WTC11 (cell line): ENCODE data around the gene ERVMER34-1. TPM values are rescaled to one million over a fixed set of nuclear protein-coding genes. Genes with fewer than 3 reads are reported as not detected.
A peak's percentile ranks its signal among the peaks of the same experiment; 100 is the strongest.

Experiments used
- ATAC-seq: fragments of 200-7000 bp; cut with Tn5 transposase; 2 replicates; pipeline ENCODE4 v1.10.0; 2021; ENCODE audit warnings: mild to moderate bottlenecking, moderate library complexity
- CTCF ChIA-PET: fragments of 300-600 bp; sonication (Branson Sonifier 250); formaldehyde crosslinking; loops from one replicate; lab custom pipeline; 2021; ENCODE audit warnings: antibody characterized with exemption; lab: Charles Lee
- POLR2A ChIA-PET: fragments of 350-600 bp; sonication (Branson Sonifier 250); formaldehyde crosslinking; loops from one replicate; lab custom pipeline; 2021; ENCODE audit warnings: antibody characterized with exemption; lab: Charles Lee
- DNase-seq: peaks from one replicate; pipeline ENCODE4 v3.0.0; 2021; ENCODE audit warnings: low spot score
- H3K27ac Mint-ChIP-seq: 2 replicates; pipeline ENCODE4 v1.8.0; 2021; ENCODE audit warnings: mixed read lengths
- H3K27me3 Mint-ChIP-seq: 2 replicates; pipeline ENCODE4 v1.8.0; 2021; ENCODE audit warnings: low read depth, mild to moderate bottlenecking, moderate library complexity, mixed read lengths
- H3K36me3 Mint-ChIP-seq: 2 replicates; pipeline ENCODE4 v1.8.0; 2021; ENCODE audit warnings: mixed read lengths
- H3K4me1 Mint-ChIP-seq: 2 replicates; pipeline ENCODE4 v1.8.0; 2022; ENCODE audit warnings: mixed read lengths
- H3K4me3 Mint-ChIP-seq: 2 replicates; pipeline ENCODE4 v1.8.0; 2021; ENCODE audit warnings: mild to moderate bottlenecking, moderate library complexity, mixed read lengths
- H3K9me3 Mint-ChIP-seq: 2 replicates; pipeline ENCODE4 v1.8.0; 2021; ENCODE audit warnings: mixed read lengths
- AFF4 ChIP-seq: sonication (generic); formaldehyde crosslinking; IDR thresholded peaks from 2 replicates; pipeline ENCODE4 v1.8.1; 2023; ENCODE audit warnings: mild to moderate bottlenecking, missing genetic modification reagents, borderline replicate concordance
- ATF1 ChIP-seq: sonication (generic); formaldehyde crosslinking; IDR thresholded peaks from 2 replicates; pipeline ENCODE4 v1.8.1; 2023; ENCODE audit warnings: mild to moderate bottlenecking, moderate library complexity, missing genetic modification reagents
- ATF6 ChIP-seq: sonication (generic); formaldehyde crosslinking; IDR thresholded peaks from 2 replicates; pipeline ENCODE4 v1.8.1; 2023; ENCODE audit warnings: mild to moderate bottlenecking, missing genetic modification reagents
- CREB1 ChIP-seq: sonication (generic); formaldehyde crosslinking; IDR thresholded peaks from 2 replicates; pipeline ENCODE4 v1.8.0; 2023; ENCODE audit warnings: mild to moderate bottlenecking, missing genetic modification reagents
- ERG ChIP-seq: fragments of 250-450 bp; sonication (Bioruptor Pico); IDR thresholded peaks from 2 replicates; pipeline ENCODE4 v1.8.0; 2021; ENCODE audit warnings: mild to moderate bottlenecking
- ETV6 ChIP-seq: sonication (generic); formaldehyde crosslinking; IDR thresholded peaks from 2 replicates; pipeline ENCODE4 v1.8.1; 2022; ENCODE audit warnings: mild to moderate bottlenecking, missing genetic modification reagents
- FOXP1 ChIP-seq: sonication (generic); formaldehyde crosslinking; IDR thresholded peaks from 2 replicates; pipeline ENCODE4 v1.8.0; 2022; ENCODE audit warnings: missing genetic modification reagents, mild to moderate bottlenecking, moderate library complexity, borderline replicate concordance
- JAZF1 ChIP-seq: fragments of 250-450 bp; sonication (Bioruptor Pico); IDR thresholded peaks from 2 replicates; pipeline ENCODE4 v1.9.0; 2021; ENCODE audit warnings: moderate library complexity, mild to moderate bottlenecking, inconsistent platforms
- NR2C2 ChIP-seq: sonication (generic); formaldehyde crosslinking; IDR thresholded peaks from 2 replicates; pipeline ENCODE4 v1.8.0; 2022; ENCODE audit warnings: mild to moderate bottlenecking, missing genetic modification reagents
- RELA ChIP-seq: sonication (generic); formaldehyde crosslinking; IDR thresholded peaks from 2 replicates; pipeline ENCODE4 v1.8.1; 2022; ENCODE audit warnings: missing genetic modification reagents, mild to moderate bottlenecking, borderline replicate concordance
- RORB ChIP-seq: fragments of 250-450 bp; sonication (Bioruptor Pico); IDR thresholded peaks from 2 replicates; pipeline ENCODE4 v1.9.0; 2021; ENCODE audit warnings: mild to moderate bottlenecking
- SOX15 ChIP-seq: fragments of 250-450 bp; sonication (Bioruptor Pico); IDR thresholded peaks from 2 replicates; pipeline ENCODE4 v1.9.0; 2021; ENCODE audit warnings: mild to moderate bottlenecking
- ZMAT4 ChIP-seq: fragments of 250-450 bp; sonication (Bioruptor Pico); IDR thresholded peaks from 2 replicates; pipeline ENCODE4 v1.9.0; 2021; ENCODE audit warnings: mild to moderate bottlenecking
- ZNF232 ChIP-seq: sonication (generic); formaldehyde crosslinking; IDR thresholded peaks from 2 replicates; pipeline ENCODE4 v1.8.0; 2022; ENCODE audit warnings: mild to moderate bottlenecking, missing genetic modification reagents
- ZNF317 ChIP-seq: sonication (generic); formaldehyde crosslinking; IDR thresholded peaks from 2 replicates; pipeline ENCODE4 v1.8.1; 2023; ENCODE audit warnings: low read depth, mild to moderate bottlenecking, moderate library complexity, missing genetic modification reagents, borderline replicate concordance
- total RNA-seq: library from RNA; stranded (reverse); gene quantifications from 3 replicates; pipeline ENCODE4 v1.2.3, GENCODE V29; 2021
- TF ChIP-seq, protein P1 (sequence below): sonication (generic); formaldehyde crosslinking; IDR thresholded peaks from 2 replicates; pipeline ENCODE4 v1.8.0; 2022; ENCODE audit warnings: mild to moderate bottlenecking, missing genetic modification reagents
- TF ChIP-seq, protein P2 (sequence below): sonication (generic); formaldehyde crosslinking; IDR thresholded peaks from 2 replicates; pipeline ENCODE4 v1.8.1; 2023; ENCODE audit warnings: mild to moderate bottlenecking, moderate library complexity, missing genetic modification reagents
- TF ChIP-seq, protein P3 (sequence below): sonication (generic); formaldehyde crosslinking; IDR thresholded peaks from 2 replicates; pipeline ENCODE4 v1.8.0; 2022; ENCODE audit warnings: missing genetic modification reagents

The ERVMER34-1 gene
- total RNA-seq, 1 experiment from 2014 or later: 14.6 TPM

DNA sequence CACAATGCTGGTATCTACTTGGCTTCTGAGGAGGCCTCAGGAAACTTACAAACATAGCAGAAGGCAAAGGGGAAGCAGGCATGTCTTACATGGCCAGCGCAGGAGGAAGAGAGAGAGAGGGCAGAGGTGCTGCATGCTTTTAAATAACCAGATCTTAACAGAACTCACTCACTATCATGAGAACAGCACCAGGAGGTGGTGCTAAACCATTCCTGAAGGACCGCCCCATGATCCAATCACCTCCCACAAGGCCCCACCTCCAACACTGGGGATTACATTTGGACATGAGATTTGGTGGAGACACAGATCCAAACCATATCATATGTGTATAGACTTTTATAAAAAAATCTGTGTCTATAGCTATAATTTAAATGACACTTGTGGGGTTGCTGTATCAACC, 48.6 kb upstream of the ERVMER34-1 start:
- no peak for DNase-seq
- H3K27me3 Mint-ChIP-seq: peaks cover 8% of the 10 kb centered on the region
- CTCF ChIA-PET: no interaction called here
- H3K4me1 Mint-ChIP-seq: peaks cover 19% of the 10 kb centered on the region
- H3K4me3 Mint-ChIP-seq: no peak overlapping the region
- H3K9me3 Mint-ChIP-seq: peaks cover 33% of the 10 kb centered on the region
- ATAC-seq: peak; percentile 69; the same call in 1 of the 2 replicates
- peaks cover 23% of the 10 kb centered on the region for H3K36me3 Mint-ChIP-seq
- no peak overlapping the region for H3K27ac Mint-ChIP-seq
- TF ChIP-seq NR2C2 (CRISPR knock-in tag) (no peak), ZNF232 (CRISPR knock-in tag) (no peak), RORB (CRISPR knock-in tag) (no peak), JAZF1 (no peak), ETV6 (CRISPR knock-in tag) (no peak), CREB1 (CRISPR knock-in tag) (no peak), FOXP1 (no peak), SOX15 (CRISPR knock-in tag) (no peak), ATF6 (CRISPR knock-in tag) (no peak), ERG (CRISPR knock-in tag) (no peak), AFF4 (no peak), ZMAT4 (CRISPR knock-in tag) (no peak), ZNF317 (CRISPR knock-in tag) (no peak), ATF1 (CRISPR knock-in tag) (no peak), RELA (CRISPR knock-in tag) (no peak)
- TF ChIP-seq, protein P1, sequence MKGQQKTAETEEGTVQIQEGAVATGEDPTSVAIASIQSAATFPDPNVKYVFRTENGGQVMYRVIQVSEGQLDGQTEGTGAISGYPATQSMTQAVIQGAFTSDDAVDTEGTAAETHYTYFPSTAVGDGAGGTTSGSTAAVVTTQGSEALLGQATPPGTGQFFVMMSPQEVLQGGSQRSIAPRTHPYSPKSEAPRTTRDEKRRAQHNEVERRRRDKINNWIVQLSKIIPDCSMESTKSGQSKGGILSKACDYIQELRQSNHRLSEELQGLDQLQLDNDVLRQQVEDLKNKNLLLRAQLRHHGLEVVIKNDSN (CRISPR knock-in tag): no peak
- TF ChIP-seq, protein P2, sequence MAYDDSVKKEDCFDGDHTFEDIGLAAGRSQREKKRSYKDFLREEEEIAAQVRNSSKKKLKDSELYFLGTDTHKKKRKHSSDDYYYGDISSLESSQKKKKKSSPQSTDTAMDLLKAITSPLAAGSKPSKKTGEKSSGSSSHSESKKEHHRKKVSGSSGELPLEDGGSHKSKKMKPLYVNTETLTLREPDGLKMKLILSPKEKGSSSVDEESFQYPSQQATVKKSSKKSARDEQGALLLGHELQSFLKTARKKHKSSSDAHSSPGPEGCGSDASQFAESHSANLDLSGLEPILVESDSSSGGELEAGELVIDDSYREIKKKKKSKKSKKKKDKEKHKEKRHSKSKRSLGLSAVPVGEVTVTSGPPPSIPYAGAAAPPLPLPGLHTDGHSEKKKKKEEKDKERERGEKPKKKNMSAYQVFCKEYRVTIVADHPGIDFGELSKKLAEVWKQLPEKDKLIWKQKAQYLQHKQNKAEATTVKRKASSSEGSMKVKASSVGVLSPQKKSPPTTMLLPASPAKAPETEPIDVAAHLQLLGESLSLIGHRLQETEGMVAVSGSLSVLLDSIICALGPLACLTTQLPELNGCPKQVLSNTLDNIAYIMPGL: no peak
- TF ChIP-seq, protein P3, sequence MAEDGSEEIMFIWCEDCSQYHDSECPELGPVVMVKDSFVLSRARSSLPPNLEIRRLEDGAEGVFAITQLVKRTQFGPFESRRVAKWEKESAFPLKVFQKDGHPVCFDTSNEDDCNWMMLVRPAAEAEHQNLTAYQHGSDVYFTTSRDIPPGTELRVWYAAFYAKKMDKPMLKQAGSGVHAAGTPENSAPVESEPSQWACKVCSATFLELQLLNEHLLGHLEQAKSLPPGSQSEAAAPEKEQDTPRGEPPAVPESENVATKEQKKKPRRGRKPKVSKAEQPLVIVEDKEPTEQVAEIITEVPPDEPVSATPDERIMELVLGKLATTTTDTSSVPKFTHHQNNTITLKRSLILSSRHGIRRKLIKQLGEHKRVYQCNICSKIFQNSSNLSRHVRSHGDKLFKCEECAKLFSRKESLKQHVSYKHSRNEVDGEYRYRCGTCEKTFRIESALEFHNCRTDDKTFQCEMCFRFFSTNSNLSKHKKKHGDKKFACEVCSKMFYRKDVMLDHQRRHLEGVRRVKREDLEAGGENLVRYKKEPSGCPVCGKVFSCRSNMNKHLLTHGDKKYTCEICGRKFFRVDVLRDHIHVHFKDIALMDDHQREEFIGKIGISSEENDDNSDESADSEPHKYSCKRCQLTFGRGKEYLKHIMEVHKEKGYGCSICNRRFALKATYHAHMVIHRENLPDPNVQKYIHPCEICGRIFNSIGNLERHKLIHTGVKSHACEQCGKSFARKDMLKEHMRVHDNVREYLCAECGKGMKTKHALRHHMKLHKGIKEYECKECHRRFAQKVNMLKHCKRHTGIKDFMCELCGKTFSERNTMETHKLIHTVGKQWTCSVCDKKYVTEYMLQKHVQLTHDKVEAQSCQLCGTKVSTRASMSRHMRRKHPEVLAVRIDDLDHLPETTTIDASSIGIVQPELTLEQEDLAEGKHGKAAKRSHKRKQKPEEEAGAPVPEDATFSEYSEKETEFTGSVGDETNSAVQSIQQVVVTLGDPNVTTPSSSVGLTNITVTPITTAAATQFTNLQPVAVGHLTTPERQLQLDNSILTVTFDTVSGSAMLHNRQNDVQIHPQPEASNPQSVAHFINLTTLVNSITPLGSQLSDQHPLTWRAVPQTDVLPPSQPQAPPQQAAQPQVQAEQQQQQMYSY: no peak
- POLR2A ChIA-PET: no interaction called here
